GM19328 (cell line): Measurements from ENCODE around the gene TNFAIP8.
A peak's percentile ranks its signal among the peaks of the same experiment; 100 is the strongest.

Experiments used
- ATAC-seq: cut with Tn5 transposase; IDR thresholded peaks from one replicate; pipeline ENCODE4 v1.9.1; 2021; ENCODE audit warnings: mild to moderate bottlenecking, moderate library complexity; ENCODE audit not compliant: unreplicated experiment

The TNFAIP8 gene

GRCh38 chr5:119355685-119356611, at the start of gene TNFAIP8:
TSS of gene TNFAIP8 (plus strand) at chr5:119356019. CDS start at chr5:119356091, 72 bp downstream.
- ATAC-seq = peak; percentile 48

GRCh38 chr5:119307170-119307569, 48.6 kb upstream of the TNFAIP8 start:
- no peak for ATAC-seq

GRCh38 chr5:119309326-119309725, 46.5 kb upstream of the TNFAIP8 start:
- ATAC-seq = peak; percentile 10

- ATAC-seq = no peak
These were observed 44.1 kb upstream of the TNFAIP8 start for GRCh38 chr5:119311688-119312087.

- no peak for ATAC-seq
These were observed 43.4 kb upstream of the TNFAIP8 start for GRCh38 chr5:119312403-119312802.

GRCh38 chr5:119313197-119313596, 42.6 kb upstream of the TNFAIP8 start:
- ATAC-seq = no peak

- ATAC-seq = no peak
These were observed 41.9 kb upstream of the TNFAIP8 start for GRCh38 chr5:119313658-119314605.

- ATAC-seq = peak; percentile 84
These were observed 40.3 kb upstream of the TNFAIP8 start for GRCh38 chr5:119315516-119315949.

GRCh38 chr5:119316086-119316485, 39.7 kb upstream of the TNFAIP8 start:
- ATAC-seq = no peak

- no peak for ATAC-seq
These were observed 38.9 kb upstream of the TNFAIP8 start for GRCh38 chr5:119316906-119317305.

- no peak for ATAC-seq
These were observed 37.4 kb upstream of the TNFAIP8 start for GRCh38 chr5:119318256-119318894.

- no peak for ATAC-seq
These were observed 36.4 kb upstream of the TNFAIP8 start for GRCh38 chr5:119319401-119319800.

GRCh38 chr5:119319890-119320289, 35.9 kb upstream of the TNFAIP8 start:
- no peak for ATAC-seq

GRCh38 chr5:119321569-119322311, 34.1 kb upstream of the TNFAIP8 start:
- no peak for ATAC-seq

GRCh38 chr5:119322312-119322947, 33.4 kb upstream of the TNFAIP8 start:
- ATAC-seq = no peak

GRCh38 chr5:119322948-119323537, 32.8 kb upstream of the TNFAIP8 start:
- no peak for ATAC-seq

GRCh38 chr5:119323601-119324000, 32.2 kb upstream of the TNFAIP8 start:
- ATAC-seq = no peak

- no peak for ATAC-seq
These were observed 31.0 kb upstream of the TNFAIP8 start for GRCh38 chr5:119324842-119325241.

- no peak for ATAC-seq
These were observed 28.8 kb upstream of the TNFAIP8 start for GRCh38 chr5:119327018-119327417.
